Body of pancreas (tissue), 4 donors: ENCODE results near the gene STK36.

Source experiments
- CTCF ChIP-seq, 7 experiments: fragments of 450-650 bp in 4 of 7; fragments of 200-600 bp in 3 of 7; sonication (generic) in 3 of 7; IDR thresholded peaks; one replicate each; pipeline ENCODE4 v1.5.1; 2016 to 2019; ENCODE audit warnings: antibody characterized with exemption in 7 of 7
- POLR2A ChIP-seq, 3 donors: fragments of 450-650 bp; IDR thresholded peaks; one replicate each; pipeline ENCODE4 v1.6.1; 2016; ENCODE audit warnings: antibody characterized with exemption in 3 of 3, mild to moderate bottlenecking in 2 of 3

GRCh38 chr2:218627939-218628338 is 43.9 kb upstream of the STK36 start:
- TF ChIP-seq CTCF (IDR thresholded peaks at IDR 0.05) = no peak
- no peak for TF ChIP-seq POLR2A (IDR thresholded peaks at IDR 0.05)
